GM23338 (cell line): Measurements from ENCODE around the gene WNT2. TPM values are rescaled to one million over a fixed set of nuclear protein-coding genes. Genes with fewer than 3 reads are reported as not detected.

Experiments used
- CREB1 ChIP-seq: fragments of 250-450 bp; sonication (Bioruptor Pico); IDR thresholded peaks from 2 replicates; pipeline ENCODE4 v1.5.0; 2020; ENCODE audit warnings: low read depth, mild to moderate bottlenecking, moderate library complexity
- EZH2phosphoT487 ChIP-seq: fragments of 200-600 bp; sonication (generic); IDR thresholded peaks from one replicate; pipeline ENCODE4 v1.8.1; 2018; ENCODE audit warnings: antibody characterized with exemption; ENCODE audit not compliant: unreplicated experiment
- JUNB ChIP-seq: IDR thresholded peaks from one replicate; pipeline ENCODE4 v1.6.1; 2016; ENCODE audit warnings: antibody characterized with exemption; ENCODE audit not compliant: unreplicated experiment
- NANOG ChIP-seq: IDR thresholded peaks from 2 replicates; pipeline ENCODE4 v1.6.1; 2016; ENCODE audit warnings: antibody characterized with exemption, borderline replicate concordance
- STAT1 ChIP-seq: IDR thresholded peaks from one replicate; pipeline ENCODE4 v1.6.1; 2016; ENCODE audit warnings: antibody characterized with exemption; ENCODE audit not compliant: unreplicated experiment
- ZNF114 ChIP-seq: fragments of 250-450 bp; sonication (Bioruptor Pico); IDR thresholded peaks from 2 replicates; pipeline ENCODE4 v1.5.0; 2020; ENCODE audit warnings: mild to moderate bottlenecking, moderate library complexity
- polyA plus RNA-seq: library from polyadenylated mRNA; unstranded; fragments of >200 nt; fragmentation: Nextera tagmentation; extraction: Ambion mirVana; gene quantifications from 2 replicates; pipeline ENCODE4 v1.2.1, GENCODE V29; 2016
- total RNA-seq: library from RNA; depleted of rRNA; stranded (reverse); fragments of >200 nt; shearing (Covaris generic); gene quantifications from 2 replicates; pipeline ENCODE4 v1.2.3, GENCODE V29; 2014
- TF ChIP-seq, protein P1 (sequence below): fragments of 250-450 bp; sonication (Bioruptor Pico); IDR thresholded peaks from 2 replicates; pipeline ENCODE4 v1.5.0; 2020; ENCODE audit warnings: mild to moderate bottlenecking, moderate library complexity
- TF ChIP-seq, protein P2 (sequence below): IDR thresholded peaks from 2 replicates; pipeline ENCODE4 v1.6.1; 2016; ENCODE audit warnings: antibody characterized with exemption
- TF ChIP-seq, protein P3 (sequence below), 2 experiments: fragments of 200-600 bp in 1 of 2; sonication (generic) in 1 of 2; conservative IDR thresholded peaks; 2 replicates each; pipeline versions ENCODE4 v1.5.1 to v1.6.1; 2016 to 2017; ENCODE audit warnings: antibody characterized with exemption in 2 of 2, low read depth in 2 of 2, mild to moderate bottlenecking in 2 of 2, moderate library complexity in 1 of 2
- TF ChIP-seq, protein P4 (sequence below): IDR thresholded peaks from one replicate; pipeline ENCODE4 v1.6.1; 2018; ENCODE audit warnings: antibody characterized with exemption; ENCODE audit not compliant: unreplicated experiment

WNT2 gene
- total and polyA plus RNA-seq, 2 experiments from 2014 or later = not detected

DNA sequence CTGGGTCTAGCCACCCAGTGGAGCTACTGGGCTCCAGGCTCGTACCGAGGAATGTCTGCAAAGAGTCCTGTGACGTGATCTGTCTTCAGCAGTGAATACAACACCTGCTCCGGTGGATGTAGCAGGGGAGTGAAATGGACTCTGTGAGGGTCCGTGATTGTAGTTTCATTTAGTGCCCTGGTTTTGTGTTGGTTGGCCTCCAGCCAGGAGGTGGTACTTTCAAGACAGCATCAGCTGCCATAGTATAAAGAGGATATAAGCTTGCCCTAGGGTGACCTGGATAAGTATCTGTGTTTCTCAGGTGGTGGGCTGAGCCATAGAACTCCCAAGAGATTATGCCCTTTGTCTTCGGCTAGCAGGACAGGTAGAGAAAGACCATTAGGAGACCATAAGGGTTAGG is 24.6 kb upstream of the WNT2 start (continued):
- TF ChIP-seq, protein P1, sequence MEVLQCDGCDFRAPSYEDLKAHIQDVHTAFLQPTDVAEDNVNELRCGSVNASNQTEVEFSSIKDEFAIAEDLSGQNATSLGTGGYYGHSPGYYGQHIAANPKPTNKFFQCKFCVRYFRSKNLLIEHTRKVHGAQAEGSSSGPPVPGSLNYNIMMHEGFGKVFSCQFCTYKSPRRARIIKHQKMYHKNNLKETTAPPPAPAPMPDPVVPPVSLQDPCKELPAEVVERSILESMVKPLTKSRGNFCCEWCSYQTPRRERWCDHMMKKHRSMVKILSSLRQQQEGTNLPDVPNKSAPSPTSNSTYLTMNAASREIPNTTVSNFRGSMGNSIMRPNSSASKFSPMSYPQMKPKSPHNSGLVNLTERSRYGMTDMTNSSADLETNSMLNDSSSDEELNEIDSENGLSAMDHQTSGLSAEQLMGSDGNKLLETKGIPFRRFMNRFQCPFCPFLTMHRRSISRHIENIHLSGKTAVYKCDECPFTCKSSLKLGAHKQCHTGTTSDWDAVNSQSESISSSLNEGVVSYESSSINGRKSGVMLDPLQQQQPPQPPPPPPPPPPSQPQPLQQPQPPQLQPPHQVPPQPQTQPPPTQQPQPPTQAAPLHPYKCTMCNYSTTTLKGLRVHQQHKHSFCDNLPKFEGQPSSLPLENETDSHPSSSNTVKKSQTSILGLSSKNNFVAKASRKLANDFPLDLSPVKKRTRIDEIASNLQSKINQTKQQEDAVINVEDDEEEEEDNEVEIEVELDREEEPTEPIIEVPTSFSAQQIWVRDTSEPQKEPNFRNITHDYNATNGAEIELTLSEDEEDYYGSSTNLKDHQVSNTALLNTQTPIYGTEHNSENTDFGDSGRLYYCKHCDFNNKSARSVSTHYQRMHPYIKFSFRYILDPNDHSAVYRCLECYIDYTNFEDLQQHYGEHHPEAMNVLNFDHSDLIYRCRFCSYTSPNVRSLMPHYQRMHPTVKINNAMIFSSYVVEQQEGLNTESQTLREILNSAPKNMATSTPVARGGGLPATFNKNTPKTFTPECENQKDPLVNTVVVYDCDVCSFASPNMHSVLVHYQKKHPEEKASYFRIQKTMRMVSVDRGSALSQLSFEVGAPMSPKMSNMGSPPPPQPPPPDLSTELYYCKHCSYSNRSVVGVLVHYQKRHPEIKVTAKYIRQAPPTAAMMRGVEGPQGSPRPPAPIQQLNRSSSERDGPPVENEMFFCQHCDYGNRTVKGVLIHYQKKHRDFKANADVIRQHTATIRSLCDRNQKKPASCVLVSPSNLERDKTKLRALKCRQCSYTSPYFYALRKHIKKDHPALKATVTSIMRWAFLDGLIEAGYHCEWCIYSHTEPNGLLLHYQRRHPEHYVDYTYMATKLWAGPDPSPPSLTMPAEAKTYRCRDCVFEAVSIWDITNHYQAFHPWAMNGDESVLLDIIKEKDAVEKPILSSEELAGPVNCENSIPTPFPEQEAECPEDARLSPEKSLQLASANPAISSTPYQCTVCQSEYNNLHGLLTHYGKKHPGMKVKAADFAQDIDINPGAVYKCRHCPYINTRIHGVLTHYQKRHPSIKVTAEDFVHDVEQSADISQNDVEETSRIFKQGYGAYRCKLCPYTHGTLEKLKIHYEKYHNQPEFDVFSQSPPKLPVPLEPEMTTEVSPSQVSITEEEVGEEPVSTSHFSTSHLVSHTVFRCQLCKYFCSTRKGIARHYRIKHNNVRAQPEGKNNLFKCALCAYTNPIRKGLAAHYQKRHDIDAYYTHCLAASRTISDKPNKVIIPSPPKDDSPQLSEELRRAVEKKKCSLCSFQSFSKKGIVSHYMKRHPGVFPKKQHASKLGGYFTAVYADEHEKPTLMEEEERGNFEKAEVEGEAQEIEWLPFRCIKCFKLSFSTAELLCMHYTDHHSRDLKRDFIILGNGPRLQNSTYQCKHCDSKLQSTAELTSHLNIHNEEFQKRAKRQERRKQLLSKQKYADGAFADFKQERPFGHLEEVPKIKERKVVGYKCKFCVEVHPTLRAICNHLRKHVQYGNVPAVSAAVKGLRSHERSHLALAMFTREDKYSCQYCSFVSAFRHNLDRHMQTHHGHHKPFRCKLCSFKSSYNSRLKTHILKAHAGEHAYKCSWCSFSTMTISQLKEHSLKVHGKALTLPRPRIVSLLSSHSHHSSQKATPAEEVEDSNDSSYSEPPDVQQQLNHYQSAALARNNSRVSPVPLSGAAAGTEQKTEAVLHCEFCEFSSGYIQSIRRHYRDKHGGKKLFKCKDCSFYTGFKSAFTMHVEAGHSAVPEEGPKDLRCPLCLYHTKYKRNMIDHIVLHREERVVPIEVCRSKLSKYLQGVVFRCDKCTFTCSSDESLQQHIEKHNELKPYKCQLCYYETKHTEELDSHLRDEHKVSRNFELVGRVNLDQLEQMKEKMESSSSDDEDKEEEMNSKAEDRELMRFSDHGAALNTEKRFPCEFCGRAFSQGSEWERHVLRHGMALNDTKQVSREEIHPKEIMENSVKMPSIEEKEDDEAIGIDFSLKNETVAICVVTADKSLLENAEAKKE (CRISPR knock-in tag) = no peak
- TF ChIP-seq CREB1 (CRISPR knock-in tag) (no peak), STAT1 (no peak), JUNB (no peak), EZH2phosphoT487 (no peak), ZNF114 (CRISPR knock-in tag) (no peak), NANOG (no peak)
- TF ChIP-seq, protein P2, sequence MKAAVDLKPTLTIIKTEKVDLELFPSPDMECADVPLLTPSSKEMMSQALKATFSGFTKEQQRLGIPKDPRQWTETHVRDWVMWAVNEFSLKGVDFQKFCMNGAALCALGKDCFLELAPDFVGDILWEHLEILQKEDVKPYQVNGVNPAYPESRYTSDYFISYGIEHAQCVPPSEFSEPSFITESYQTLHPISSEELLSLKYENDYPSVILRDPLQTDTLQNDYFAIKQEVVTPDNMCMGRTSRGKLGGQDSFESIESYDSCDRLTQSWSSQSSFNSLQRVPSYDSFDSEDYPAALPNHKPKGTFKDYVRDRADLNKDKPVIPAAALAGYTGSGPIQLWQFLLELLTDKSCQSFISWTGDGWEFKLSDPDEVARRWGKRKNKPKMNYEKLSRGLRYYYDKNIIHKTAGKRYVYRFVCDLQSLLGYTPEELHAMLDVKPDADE = no peak
- TF ChIP-seq, protein P3, sequence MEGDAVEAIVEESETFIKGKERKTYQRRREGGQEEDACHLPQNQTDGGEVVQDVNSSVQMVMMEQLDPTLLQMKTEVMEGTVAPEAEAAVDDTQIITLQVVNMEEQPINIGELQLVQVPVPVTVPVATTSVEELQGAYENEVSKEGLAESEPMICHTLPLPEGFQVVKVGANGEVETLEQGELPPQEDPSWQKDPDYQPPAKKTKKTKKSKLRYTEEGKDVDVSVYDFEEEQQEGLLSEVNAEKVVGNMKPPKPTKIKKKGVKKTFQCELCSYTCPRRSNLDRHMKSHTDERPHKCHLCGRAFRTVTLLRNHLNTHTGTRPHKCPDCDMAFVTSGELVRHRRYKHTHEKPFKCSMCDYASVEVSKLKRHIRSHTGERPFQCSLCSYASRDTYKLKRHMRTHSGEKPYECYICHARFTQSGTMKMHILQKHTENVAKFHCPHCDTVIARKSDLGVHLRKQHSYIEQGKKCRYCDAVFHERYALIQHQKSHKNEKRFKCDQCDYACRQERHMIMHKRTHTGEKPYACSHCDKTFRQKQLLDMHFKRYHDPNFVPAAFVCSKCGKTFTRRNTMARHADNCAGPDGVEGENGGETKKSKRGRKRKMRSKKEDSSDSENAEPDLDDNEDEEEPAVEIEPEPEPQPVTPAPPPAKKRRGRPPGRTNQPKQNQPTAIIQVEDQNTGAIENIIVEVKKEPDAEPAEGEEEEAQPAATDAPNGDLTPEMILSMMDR (conservative IDR thresholded peaks at IDR 0.05; ENCODE audit: low read depth in 2 of 2) = no peak
- TF ChIP-seq, protein P4, sequence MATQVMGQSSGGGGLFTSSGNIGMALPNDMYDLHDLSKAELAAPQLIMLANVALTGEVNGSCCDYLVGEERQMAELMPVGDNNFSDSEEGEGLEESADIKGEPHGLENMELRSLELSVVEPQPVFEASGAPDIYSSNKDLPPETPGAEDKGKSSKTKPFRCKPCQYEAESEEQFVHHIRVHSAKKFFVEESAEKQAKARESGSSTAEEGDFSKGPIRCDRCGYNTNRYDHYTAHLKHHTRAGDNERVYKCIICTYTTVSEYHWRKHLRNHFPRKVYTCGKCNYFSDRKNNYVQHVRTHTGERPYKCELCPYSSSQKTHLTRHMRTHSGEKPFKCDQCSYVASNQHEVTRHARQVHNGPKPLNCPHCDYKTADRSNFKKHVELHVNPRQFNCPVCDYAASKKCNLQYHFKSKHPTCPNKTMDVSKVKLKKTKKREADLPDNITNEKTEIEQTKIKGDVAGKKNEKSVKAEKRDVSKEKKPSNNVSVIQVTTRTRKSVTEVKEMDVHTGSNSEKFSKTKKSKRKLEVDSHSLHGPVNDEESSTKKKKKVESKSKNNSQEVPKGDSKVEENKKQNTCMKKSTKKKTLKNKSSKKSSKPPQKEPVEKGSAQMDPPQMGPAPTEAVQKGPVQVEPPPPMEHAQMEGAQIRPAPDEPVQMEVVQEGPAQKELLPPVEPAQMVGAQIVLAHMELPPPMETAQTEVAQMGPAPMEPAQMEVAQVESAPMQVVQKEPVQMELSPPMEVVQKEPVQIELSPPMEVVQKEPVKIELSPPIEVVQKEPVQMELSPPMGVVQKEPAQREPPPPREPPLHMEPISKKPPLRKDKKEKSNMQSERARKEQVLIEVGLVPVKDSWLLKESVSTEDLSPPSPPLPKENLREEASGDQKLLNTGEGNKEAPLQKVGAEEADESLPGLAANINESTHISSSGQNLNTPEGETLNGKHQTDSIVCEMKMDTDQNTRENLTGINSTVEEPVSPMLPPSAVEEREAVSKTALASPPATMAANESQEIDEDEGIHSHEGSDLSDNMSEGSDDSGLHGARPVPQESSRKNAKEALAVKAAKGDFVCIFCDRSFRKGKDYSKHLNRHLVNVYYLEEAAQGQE = no peak
